ENCODE data around the gene PRR13. TPM values are rescaled to one million over a fixed set of nuclear protein-coding genes. Genes with fewer than 3 reads are reported as not detected.

The PRR13 gene
- total and polyA plus RNA-seq, 9 of the 15 experiments (the other 6 are each of a cell fraction or from before 2014, with no cell fraction given), result 117 to 835 (median 285) TPM

- TF ChIP-seq TEAD2 (tag; IDR thresholded peaks at IDR 0.05) (no peak), NCOR1 (IDR thresholded peaks at IDR 0.05) (peak; percentile 49; the same call in 1 of the 2 replicates), GATAD2A (IDR thresholded peaks at IDR 0.05) (0 out of 2 replicates have a peak, but pooled peaks have one; percentile 58), TBP (optimal IDR thresholded peaks at IDR 0.05; ENCODE audit: low read depth, low read length) (no peak), TEAD1 (CRISPR knock-in tag; IDR thresholded peaks at IDR 0.05) (peak in 1 of 2 experiments; percentile 24; a peak in 1 of 4 replicates), DLX4 (CRISPR knock-in tag; IDR thresholded peaks at IDR 0.05) (no peak), RNF219 (CRISPR knock-in tag; IDR thresholded peaks at IDR 0.05) (no peak), NEUROD1 (IDR thresholded peaks at IDR 0.05; ENCODE audit: borderline replicate concordance, low read depth, low read length, partially characterized antibody) (peak; percentile 69), SRSF9 (IDR thresholded peaks at IDR 0.05; ENCODE audit: borderline replicate concordance, low read depth, low read length) (no peak), PHF20 (IDR thresholded peaks at IDR 0.05; ENCODE audit: partially characterized antibody) (peak; percentile 85), LCOR (CRISPR knock-in tag; IDR thresholded peaks at IDR 0.05) (peak; percentile 58; the same call in 1 of the 2 replicates), XRCC4 (IDR thresholded peaks at IDR 0.05; ENCODE audit: extremely low read depth, insufficient read depth, insufficient read length) (no peak), MTA2 (IDR thresholded peaks at IDR 0.05; ENCODE audit: low read depth) (peak; percentile 87), ILF3 (IDR thresholded peaks at IDR 0.05; ENCODE audit: borderline replicate concordance) (no peak), SRF (CRISPR knock-in tag; IDR thresholded peaks at IDR 0.05) (no peak; a peak in 2 of 4 replicates), BMI1 (IDR thresholded peaks at IDR 0.05; ENCODE audit: low read length) (peak; percentile 25; the same call in 1 of the 2 replicates), STAG1 (CRISPR knock-in tag; IDR thresholded peaks at IDR 0.05; ENCODE audit: borderline replicate concordance) (no peak), ZFPM2 (CRISPR knock-in tag; IDR thresholded peaks at IDR 0.05) (no peak), U2AF2 (optimal IDR thresholded peaks at IDR 0.05; ENCODE audit: low read depth, low read length) (no peak), MECOM (CRISPR knock-in tag; IDR thresholded peaks at IDR 0.05) (no peak)
- TF ChIP-seq, protein P1, sequence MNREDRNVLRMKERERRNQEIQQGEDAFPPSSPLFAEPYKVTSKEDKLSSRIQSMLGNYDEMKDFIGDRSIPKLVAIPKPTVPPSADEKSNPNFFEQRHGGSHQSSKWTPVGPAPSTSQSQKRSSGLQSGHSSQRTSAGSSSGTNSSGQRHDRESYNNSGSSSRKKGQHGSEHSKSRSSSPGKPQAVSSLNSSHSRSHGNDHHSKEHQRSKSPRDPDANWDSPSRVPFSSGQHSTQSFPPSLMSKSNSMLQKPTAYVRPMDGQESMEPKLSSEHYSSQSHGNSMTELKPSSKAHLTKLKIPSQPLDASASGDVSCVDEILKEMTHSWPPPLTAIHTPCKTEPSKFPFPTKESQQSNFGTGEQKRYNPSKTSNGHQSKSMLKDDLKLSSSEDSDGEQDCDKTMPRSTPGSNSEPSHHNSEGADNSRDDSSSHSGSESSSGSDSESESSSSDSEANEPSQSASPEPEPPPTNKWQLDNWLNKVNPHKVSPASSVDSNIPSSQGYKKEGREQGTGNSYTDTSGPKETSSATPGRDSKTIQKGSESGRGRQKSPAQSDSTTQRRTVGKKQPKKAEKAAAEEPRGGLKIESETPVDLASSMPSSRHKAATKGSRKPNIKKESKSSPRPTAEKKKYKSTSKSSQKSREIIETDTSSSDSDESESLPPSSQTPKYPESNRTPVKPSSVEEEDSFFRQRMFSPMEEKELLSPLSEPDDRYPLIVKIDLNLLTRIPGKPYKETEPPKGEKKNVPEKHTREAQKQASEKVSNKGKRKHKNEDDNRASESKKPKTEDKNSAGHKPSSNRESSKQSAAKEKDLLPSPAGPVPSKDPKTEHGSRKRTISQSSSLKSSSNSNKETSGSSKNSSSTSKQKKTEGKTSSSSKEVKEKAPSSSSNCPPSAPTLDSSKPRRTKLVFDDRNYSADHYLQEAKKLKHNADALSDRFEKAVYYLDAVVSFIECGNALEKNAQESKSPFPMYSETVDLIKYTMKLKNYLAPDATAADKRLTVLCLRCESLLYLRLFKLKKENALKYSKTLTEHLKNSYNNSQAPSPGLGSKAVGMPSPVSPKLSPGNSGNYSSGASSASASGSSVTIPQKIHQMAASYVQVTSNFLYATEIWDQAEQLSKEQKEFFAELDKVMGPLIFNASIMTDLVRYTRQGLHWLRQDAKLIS (CRISPR knock-in tag; IDR thresholded peaks at IDR 0.05), result no peak
- TF ChIP-seq, protein P2, sequence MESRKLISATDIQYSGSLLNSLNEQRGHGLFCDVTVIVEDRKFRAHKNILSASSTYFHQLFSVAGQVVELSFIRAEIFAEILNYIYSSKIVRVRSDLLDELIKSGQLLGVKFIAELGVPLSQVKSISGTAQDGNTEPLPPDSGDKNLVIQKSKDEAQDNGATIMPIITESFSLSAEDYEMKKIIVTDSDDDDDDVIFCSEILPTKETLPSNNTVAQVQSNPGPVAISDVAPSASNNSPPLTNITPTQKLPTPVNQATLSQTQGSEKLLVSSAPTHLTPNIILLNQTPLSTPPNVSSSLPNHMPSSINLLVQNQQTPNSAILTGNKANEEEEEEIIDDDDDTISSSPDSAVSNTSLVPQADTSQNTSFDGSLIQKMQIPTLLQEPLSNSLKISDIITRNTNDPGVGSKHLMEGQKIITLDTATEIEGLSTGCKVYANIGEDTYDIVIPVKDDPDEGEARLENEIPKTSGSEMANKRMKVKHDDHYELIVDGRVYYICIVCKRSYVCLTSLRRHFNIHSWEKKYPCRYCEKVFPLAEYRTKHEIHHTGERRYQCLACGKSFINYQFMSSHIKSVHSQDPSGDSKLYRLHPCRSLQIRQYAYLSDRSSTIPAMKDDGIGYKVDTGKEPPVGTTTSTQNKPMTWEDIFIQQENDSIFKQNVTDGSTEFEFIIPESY (CRISPR knock-in tag; IDR thresholded peaks at IDR 0.05), result peak; percentile 68
Observed at GRCh38 chr12:53451661-53452158, 10.2 kb downstream of the PRR13 start, which contains the start of gene PCBP2 (continued).

All from K562 (cell line).